HG03378 (cell line): ENCODE data around the gene PRICKLE2.

ENCODE experiments used
- ATAC-seq: cut with Tn5 transposase; IDR thresholded peaks from one replicate; pipeline ENCODE4 v1.9.1; 2021; ENCODE audit warnings: mild to moderate bottlenecking, moderate library complexity; ENCODE audit not compliant: unreplicated experiment

Gene PRICKLE2

DNA sequence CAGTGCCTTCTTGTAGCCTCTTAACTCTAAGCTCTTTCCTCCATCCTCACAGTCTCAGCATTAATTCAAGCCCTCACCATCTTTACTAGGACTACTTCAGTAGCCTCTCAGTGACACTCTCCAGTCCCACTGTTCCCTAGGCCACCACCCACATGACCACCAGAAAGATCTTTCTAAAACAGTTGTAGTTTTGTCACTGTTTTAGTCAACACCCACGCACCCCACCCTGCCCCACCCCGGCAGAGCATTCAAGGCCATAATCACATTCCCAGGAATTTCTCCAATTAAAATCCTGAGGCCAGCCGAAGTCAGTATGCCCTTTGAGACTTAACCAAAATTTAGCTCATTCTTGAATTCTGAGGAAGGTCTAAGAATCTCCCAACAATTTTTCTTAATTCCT is 170.8 kb downstream of the PRICKLE2 start:
- ATAC-seq: no peak

DNA sequence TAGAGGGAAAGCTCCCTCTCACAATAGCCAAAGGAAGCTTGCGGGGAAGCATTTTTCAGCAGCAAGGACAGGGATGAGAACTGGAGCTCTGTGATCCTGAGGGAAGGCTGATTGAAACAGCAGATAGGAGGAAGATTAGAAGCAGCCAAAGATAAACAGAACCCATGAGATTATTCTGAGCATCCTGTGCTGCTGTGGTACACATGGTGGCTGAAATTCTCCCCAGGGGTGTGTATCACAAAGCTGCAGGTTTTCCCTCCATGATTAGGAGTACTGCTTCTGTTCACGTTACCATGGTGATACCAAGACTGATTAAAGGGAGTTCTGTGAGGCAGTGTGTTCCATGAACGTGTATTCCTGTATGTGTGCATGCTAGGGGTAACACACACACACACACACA is 171.7 kb downstream of the PRICKLE2 start:
- no peak for ATAC-seq

DNA sequence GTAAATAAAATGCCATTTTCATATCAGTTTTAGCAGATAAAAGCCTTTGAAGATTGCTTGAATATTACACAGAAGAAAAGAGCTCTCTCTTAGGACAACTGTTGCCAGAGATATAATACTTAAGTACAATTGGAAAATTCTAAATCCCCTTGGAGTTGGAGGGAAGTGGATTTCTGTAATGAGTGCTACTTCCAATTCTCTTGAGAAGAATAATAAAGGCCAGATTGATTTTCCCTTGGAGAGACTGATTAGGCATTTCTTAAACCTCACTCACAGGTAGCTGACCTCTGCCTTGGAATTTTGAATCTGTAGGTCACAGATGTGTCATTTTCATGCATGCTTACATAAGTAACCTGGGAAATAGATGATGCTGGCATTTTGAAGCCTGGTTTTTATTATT is 172.1 kb downstream of the PRICKLE2 start:
- ATAC-seq: no peak

DNA sequence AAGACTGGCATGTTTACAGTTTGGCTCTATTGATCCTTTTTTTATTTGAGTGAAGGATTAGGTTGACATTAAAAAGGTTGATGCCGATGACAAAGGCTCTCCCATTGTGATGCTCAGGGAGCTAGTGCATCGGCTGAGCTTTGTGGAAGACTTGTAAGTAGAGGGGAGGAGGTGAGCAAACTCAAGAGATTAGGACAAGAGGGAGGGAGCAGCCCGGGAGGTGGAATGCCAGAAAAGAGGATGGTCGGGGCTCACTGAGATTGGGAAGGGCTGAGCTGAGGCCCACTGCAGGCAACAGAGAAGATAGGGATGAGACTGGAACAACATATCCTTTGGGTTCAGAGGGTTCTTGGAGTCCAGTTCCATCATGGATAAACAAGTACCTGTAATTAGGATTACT is 175.4 kb downstream of the PRICKLE2 start:
- ATAC-seq: no peak

DNA sequence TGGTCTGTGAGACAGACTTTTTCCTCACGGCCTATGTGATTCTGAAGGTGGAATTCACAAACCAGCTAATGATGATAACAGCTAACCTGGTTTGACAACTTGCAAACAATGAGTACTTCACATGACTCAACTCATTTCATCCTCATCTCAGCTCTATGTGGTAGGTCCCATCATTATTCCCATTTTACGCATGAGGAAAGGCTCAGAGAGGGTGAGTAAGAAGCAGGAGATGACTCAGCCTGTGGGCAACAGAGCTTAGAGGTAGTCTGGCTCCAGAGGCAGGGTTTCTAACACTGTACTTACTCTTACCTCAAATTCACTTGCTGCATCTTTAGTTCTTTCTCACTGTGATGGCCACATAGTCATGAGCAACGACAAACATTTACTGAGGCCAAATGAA is 176.1 kb downstream of the PRICKLE2 start:
- ATAC-seq: no peak

DNA sequence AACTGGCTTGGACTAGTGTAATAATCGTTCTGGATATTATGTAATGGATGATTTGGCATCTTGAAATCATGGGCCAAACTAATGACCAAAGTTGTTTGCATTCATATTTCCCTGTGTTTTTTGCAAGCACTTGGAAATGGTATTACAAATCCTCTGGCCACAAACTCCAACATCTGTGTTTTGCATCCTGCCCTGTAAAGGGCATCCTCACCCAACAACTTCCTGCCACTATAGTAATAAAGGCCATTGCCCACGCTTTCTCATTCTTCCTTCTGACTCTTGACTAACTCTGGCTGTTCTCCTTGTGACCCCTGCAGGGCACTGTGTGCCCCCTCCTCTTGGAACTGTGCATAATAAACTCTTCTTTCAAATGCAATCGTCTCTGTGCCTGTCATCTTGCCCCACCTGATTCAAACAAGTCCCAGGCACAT is 176.6 kb downstream of the PRICKLE2 start:
- no peak for ATAC-seq

DNA sequence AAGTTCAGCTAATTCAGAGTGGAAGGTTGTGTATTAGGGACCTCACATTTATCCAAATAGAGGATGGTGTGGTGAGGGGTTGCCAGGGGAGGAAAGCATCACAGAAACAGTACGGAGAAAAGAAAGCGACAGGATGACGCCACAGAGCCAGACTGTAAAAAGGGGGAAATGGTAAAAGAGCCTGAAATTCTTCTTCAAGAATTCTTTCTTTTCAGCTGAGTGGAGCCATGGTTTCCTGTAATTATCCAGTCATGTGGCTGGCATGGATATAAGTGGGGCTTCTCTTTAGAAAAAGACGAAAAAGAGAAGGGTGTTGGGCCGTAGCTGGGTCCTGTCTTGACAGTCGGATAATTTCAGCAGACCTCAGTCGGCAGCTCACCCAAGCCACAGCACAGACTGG is 177.5 kb downstream of the PRICKLE2 start:
- no peak for ATAC-seq

DNA sequence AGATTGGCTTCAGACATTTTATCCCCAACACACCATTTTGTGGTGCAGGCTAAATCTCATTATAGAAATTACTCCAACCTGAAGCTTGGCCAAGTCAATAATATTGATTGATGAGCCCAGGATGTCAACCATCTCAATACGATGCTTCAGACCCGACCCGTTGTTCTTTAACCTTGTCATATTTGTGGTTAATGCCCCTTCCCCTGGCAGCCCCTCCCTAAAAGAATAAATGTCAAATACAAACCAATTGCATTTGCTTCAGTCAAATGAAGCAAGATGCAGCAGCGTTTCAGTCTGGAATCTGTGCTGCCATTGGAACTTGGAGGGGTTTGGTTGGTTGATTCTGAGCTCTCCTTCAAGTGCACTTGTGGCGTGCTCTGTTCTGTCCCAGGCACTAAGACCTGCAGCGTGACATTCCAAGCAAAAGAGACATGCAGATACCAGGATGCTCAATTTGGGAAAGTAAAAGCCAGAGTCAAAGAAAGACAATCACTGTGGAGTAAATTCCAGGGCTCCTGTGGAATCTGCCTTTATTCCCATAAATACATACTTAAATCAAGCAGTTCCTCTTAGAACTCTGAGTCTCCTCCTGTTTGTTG is 178.2 kb downstream of the PRICKLE2 start:
- no peak for ATAC-seq

DNA sequence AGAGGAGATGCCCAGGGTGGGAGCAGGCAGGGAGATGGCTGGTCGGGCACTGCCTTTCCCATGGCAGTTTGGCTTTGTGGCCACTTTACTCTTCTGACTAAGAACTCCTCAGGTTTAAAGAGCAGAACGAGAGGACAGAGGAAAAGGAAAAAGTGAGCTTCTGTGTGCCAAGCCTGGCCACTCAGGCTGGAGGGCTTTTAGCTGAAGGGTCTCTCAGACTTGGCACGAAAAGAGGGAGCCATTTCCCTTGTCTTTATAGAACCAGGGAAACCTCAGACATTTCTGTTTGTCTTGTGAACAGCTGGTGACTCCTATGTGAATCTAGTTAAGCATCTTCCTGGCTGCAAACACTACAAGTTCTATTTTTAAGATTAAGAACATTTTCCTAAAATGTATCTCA is 178.7 kb downstream of the PRICKLE2 start:
- no peak for ATAC-seq

DNA sequence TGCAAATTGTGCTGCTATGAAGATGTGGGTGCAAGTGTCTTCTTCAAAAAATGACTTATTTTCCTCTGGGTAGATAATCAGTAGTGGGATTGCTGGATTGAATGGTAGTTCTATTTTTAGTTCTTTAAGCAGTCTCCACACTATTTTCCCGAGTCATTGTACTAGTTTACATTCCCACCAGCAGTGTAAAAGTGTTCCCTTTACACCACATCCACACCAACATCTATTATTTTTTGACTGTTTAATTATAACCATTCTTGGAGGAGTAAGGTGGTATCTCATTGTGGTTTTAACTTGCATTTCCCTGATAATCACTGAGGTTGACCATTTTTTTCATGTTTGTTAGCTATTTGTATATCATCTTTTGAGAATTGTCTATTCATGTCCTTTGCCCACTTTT is 182.3 kb downstream of the PRICKLE2 start:
- ATAC-seq: no peak
